IMR-90 (cell line): Measurements from ENCODE around the gene RUNX3. TPM values are rescaled to one million over a fixed set of nuclear protein-coding genes. Genes with fewer than 3 reads are reported as not detected.

Source experiments
- ATAC-seq: fragments of 200-7000 bp; cut with Tn5 transposase; 2 replicates; pipeline ENCODE4 v1.9.1; 2020; ENCODE audit warnings: low read depth, mild to moderate bottlenecking, moderate library complexity
- BruUV-seq: library from RNA; stranded (reverse); fragments of 400-500 nt; replicated peaks from 2 replicates; lab custom pipeline; 2021; lab: Mats Ljungman, UMichigan
- CTCF ChIA-PET: fragments of 300-600 bp; formaldehyde crosslinking; extraction: SDS; loops from one replicate; lab custom pipeline; 2021; ENCODE audit warnings: antibody characterized with exemption; lab: Yijun Ruan, JAX
- POLR2A ChIA-PET: fragments of 300-600 bp; sonication (Branson Sonifier 250); formaldehyde crosslinking; loops from one replicate; lab custom pipeline; 2022; ENCODE audit warnings: antibody characterized with exemption; ENCODE audit not compliant: unreplicated experiment; lab: Charles Lee
- DNase-seq: peaks from one replicate; pipeline ENCODE4 v3.0.0; 2013
- H2AFZ ChIP-seq: replicated peaks from 2 replicates; pipeline ENCODE3; 2013; ENCODE audit warnings: low read length, mild to moderate bottlenecking; ENCODE audit not compliant: poor library complexity
- H2AK5ac ChIP-seq: 2 replicates; pipeline ENCODE4 v1.6.1; 2013; ENCODE audit warnings: low read depth, low read length, inconsistent platforms
- H2AK9ac ChIP-seq: replicated peaks from 2 replicates; pipeline ENCODE3; 2013; ENCODE audit warnings: mild to moderate bottlenecking, low read depth, low read length, moderate library complexity; ENCODE audit not compliant: poor library complexity
- H2BK120ac ChIP-seq: 2 replicates; pipeline ENCODE4 v1.6.1; 2013; ENCODE audit warnings: low read depth, low read length, inconsistent platforms
- H2BK15ac ChIP-seq: 3 replicates; pipeline ENCODE4 v1.6.1; 2013; ENCODE audit warnings: low read depth, low read length, inconsistent platforms
- H2BK20ac ChIP-seq: 2 replicates; pipeline ENCODE4 v1.6.1; 2013; ENCODE audit warnings: low read depth, mild to moderate bottlenecking, inconsistent platforms, low read length, moderate library complexity
- H2BK5ac ChIP-seq: 2 replicates; pipeline ENCODE4 v1.6.1; 2013; ENCODE audit warnings: mild to moderate bottlenecking, low read depth, low read length, inconsistent platforms; ENCODE audit not compliant: poor library complexity, severe bottlenecking
- H3K14ac ChIP-seq: replicated peaks from 2 replicates; pipeline ENCODE4 v1.6.1; 2013; ENCODE audit warnings: low read depth, low read length, inconsistent platforms
- H3K18ac ChIP-seq: 2 replicates; pipeline ENCODE4 v1.6.1; 2013; ENCODE audit warnings: low read depth, low read length, control low read depth
- H3K23ac ChIP-seq: 2 replicates; pipeline ENCODE4 v1.6.1; 2013; ENCODE audit warnings: low read depth, low read length, inconsistent platforms
- H3K27ac ChIP-seq: 2 replicates; pipeline ENCODE4 v1.5.1; 2013; ENCODE audit warnings: mild to moderate bottlenecking, control low read depth, low read length; ENCODE audit not compliant: insufficient read depth
- H3K27me3 ChIP-seq: 2 replicates; pipeline ENCODE4 v1.6.1; 2013; ENCODE audit warnings: low read length; ENCODE audit not compliant: control insufficient read depth, insufficient read depth
- H3K36me3 ChIP-seq: 2 replicates; pipeline ENCODE4 v1.6.1; 2013; ENCODE audit warnings: low read length, mixed read lengths; ENCODE audit not compliant: control insufficient read depth, insufficient read depth
- H3K4ac ChIP-seq: 2 replicates; pipeline ENCODE4 v1.6.1; 2013; ENCODE audit warnings: low read depth, low read length, inconsistent platforms
- H3K4me1 ChIP-seq: 2 replicates; pipeline ENCODE4 v1.6.1; 2013; ENCODE audit warnings: low read length, mixed read lengths; ENCODE audit not compliant: control insufficient read depth, insufficient read depth
- H3K4me2 ChIP-seq: 2 replicates; pipeline ENCODE4 v1.6.1; 2013; ENCODE audit warnings: low read depth, mild to moderate bottlenecking, control low read depth, low read length, moderate library complexity
- H3K4me3 ChIP-seq: 2 replicates; pipeline ENCODE4 v1.5.1; 2013; ENCODE audit warnings: low read depth, mild to moderate bottlenecking, control low read depth, low read length, moderate library complexity; ENCODE audit not compliant: insufficient read depth
- H3K56ac ChIP-seq: 2 replicates; pipeline ENCODE4 v1.6.1; 2013; ENCODE audit warnings: low read length, inconsistent platforms; ENCODE audit not compliant: insufficient read depth; ENCODE audit errors: extremely low read depth
- H3K79me1 ChIP-seq, 2 experiments: 2 replicates each; pipeline ENCODE4 v1.6.1; 2013; ENCODE audit warnings: low read length in 2 of 2, inconsistent platforms in 1 of 2, low read depth in 1 of 2
- H3K9ac ChIP-seq: 2 replicates; pipeline ENCODE4 v1.6.1; 2013; ENCODE audit warnings: low read depth, low read length, control low read depth
- H3K9me1 ChIP-seq: 2 replicates; pipeline ENCODE4 v1.6.1; 2013; ENCODE audit warnings: low read length, inconsistent platforms; ENCODE audit not compliant: insufficient read depth
- H3K9me3 ChIP-seq: 2 replicates; pipeline ENCODE4 v1.6.1; 2013; ENCODE audit warnings: low read length; ENCODE audit not compliant: control insufficient read depth, insufficient read depth
- H4K20me1 ChIP-seq: 2 replicates; pipeline ENCODE4 v1.6.1; 2013; ENCODE audit warnings: low read length, inconsistent platforms; ENCODE audit not compliant: insufficient read depth
- H4K5ac ChIP-seq: 2 replicates; pipeline ENCODE4 v1.6.1; 2013; ENCODE audit warnings: mild to moderate bottlenecking, low read depth, low read length, control low read depth
- H4K8ac ChIP-seq, 2 experiments: 2 replicates each; pipeline ENCODE4 v1.6.1; 2013; ENCODE audit warnings: low read depth in 2 of 2, low read length in 2 of 2, control low read depth in 1 of 2, inconsistent platforms in 1 of 2
- H4K91ac ChIP-seq: 2 replicates; pipeline ENCODE4 v1.6.1; 2013; ENCODE audit warnings: low read depth, low read length, inconsistent platforms; ENCODE audit not compliant: insufficient read depth
- BHLHE40 ChIP-seq: fragments of 150-350 bp; IDR thresholded peaks from 2 replicates; pipeline ENCODE4 v1.6.1; 2016; ENCODE audit warnings: mild to moderate bottlenecking, low read depth, low read length
- CEBPB ChIP-seq: IDR thresholded peaks from 2 replicates; pipeline ENCODE4 v1.6.1; 2012; ENCODE audit warnings: low read depth, low read length, improper control_type of control experiment
- CHD1 ChIP-seq: IDR thresholded peaks from 2 replicates; pipeline ENCODE4 v1.6.1; 2012; ENCODE audit warnings: low read depth, low read length, improper control_type of control experiment
- FOS ChIP-seq: fragments of 150-350 bp; IDR thresholded peaks from 2 replicates; pipeline ENCODE4 v1.6.1; 2016; ENCODE audit warnings: low read depth, low read length
- MAFK ChIP-seq: IDR thresholded peaks from 2 replicates; pipeline ENCODE4 v1.6.1; 2012; ENCODE audit warnings: low read depth, low read length, improper control_type of control experiment
- MAZ ChIP-seq: IDR thresholded peaks from 2 replicates; pipeline ENCODE4 v1.6.1; 2012; ENCODE audit warnings: low read depth, mild to moderate bottlenecking, low read length, improper control_type of control experiment, moderate library complexity, borderline replicate concordance
- MXI1 ChIP-seq: IDR thresholded peaks from 2 replicates; pipeline ENCODE4 v1.6.1; 2012; ENCODE audit warnings: low read depth, mild to moderate bottlenecking, low read length, moderate library complexity, borderline replicate concordance
- NFE2L2 ChIP-seq: fragments of 150-350 bp; IDR thresholded peaks from 2 replicates; pipeline ENCODE4 v1.6.1; 2016; ENCODE audit warnings: low read depth, mild to moderate bottlenecking, low read length
- POLR2A ChIP-seq: IDR thresholded peaks from 2 replicates; pipeline ENCODE4 v1.6.1; 2012; ENCODE audit warnings: mild to moderate bottlenecking, low read depth, low read length
- RAD21 ChIP-seq: IDR thresholded peaks from 2 replicates; pipeline ENCODE4 v1.6.1; 2012; ENCODE audit warnings: low read length, improper control_type of control experiment
- RCOR1 ChIP-seq: IDR thresholded peaks from 2 replicates; pipeline ENCODE4 v1.6.1; 2012; ENCODE audit warnings: mild to moderate bottlenecking, low read length, improper control_type of control experiment; ENCODE audit not compliant: insufficient replicate concordance
- RFX5 ChIP-seq: IDR thresholded peaks from 2 replicates; pipeline ENCODE4 v1.8.0; 2012; ENCODE audit warnings: low read depth, mild to moderate bottlenecking, low read length, moderate library complexity
- SMC3 ChIP-seq: fragments of 150-350 bp; IDR thresholded peaks from 2 replicates; pipeline ENCODE4 v1.6.1; 2016; ENCODE audit warnings: low read depth, mild to moderate bottlenecking, antibody characterized with exemption, low read length, moderate library complexity
- WGBS, 2 experiments: methylation state at CpG; one replicate each; pipeline versions ENCODE4 v1.1.5 to v1.1.7; 2013; ENCODE audit warnings: missing lambda C conversion rate in 2 of 2; ENCODE audit not compliant: insufficient read length in 1 of 2; ENCODE audit errors: extremely low coverage in 2 of 2; 5-methylcytosine and 5-hydroxymethylcytosine counted together
- dilution Hi-C: fragments of 300-500 bp; cut with HindIII; formaldehyde crosslinking; loops from one replicate; pipeline ENCODE4 v1.14.3; 2018; ENCODE audit warnings: low sequenced_read_pairs; ENCODE audit not compliant: unreplicated experiment
- in situ Hi-C: fragments of 300-500 bp; cut with MboI; formaldehyde crosslinking; loops from 3 replicates; pipeline ENCODE4 v1.14.3; 2019; ENCODE audit warnings: low sequenced_read_pairs, inconsistent platforms, mixed read lengths
- intact Hi-C: fragments of 100-400 bp; cut with micrococcal nuclease; formaldehyde crosslinking; loops from 2 replicates; pipeline ENCODE4 v1.10.0; 2022
- polyA plus RNA-seq, 3 experiments: library from polyadenylated mRNA; depleted of rRNA; stranded (reverse); fragments of >200 nt; gene quantifications; 2 replicates each; pipeline ENCODE4 v1.2.3, GENCODE V29; 2012; ENCODE audit warnings: low replicate concordance in 1 of 3
- total RNA-seq: library from RNA; depleted of rRNA; stranded (reverse); fragments of >200 nt; gene quantifications from 2 replicates; pipeline ENCODE4 v1.2.3, GENCODE V29; 2012
- TF ChIP-seq, protein P1 (sequence below): conservative IDR thresholded peaks from 2 replicates; pipeline ENCODE4 v1.5.1; 2012; ENCODE audit warnings: mild to moderate bottlenecking, low read depth, low read length, improper control_type of control experiment
- TF ChIP-seq, protein P2 (sequence below): fragments of 150-350 bp; IDR thresholded peaks from 2 replicates; pipeline ENCODE4 v1.6.1; 2017; ENCODE audit warnings: mild to moderate bottlenecking, antibody characterized with exemption, low read length, low read depth
- TF ChIP-seq, protein P3 (sequence below): fragments of 150-350 bp; IDR thresholded peaks from 2 replicates; pipeline ENCODE4 v1.6.1; 2016; ENCODE audit warnings: low read depth, mild to moderate bottlenecking, low read length, moderate library complexity, borderline replicate concordance

The RUNX3 gene
- total and polyA plus RNA-seq, 2 of the 4 experiments (the other 2 are of a cell fraction), result 0.07 TPM; not detected in 1

DNA sequence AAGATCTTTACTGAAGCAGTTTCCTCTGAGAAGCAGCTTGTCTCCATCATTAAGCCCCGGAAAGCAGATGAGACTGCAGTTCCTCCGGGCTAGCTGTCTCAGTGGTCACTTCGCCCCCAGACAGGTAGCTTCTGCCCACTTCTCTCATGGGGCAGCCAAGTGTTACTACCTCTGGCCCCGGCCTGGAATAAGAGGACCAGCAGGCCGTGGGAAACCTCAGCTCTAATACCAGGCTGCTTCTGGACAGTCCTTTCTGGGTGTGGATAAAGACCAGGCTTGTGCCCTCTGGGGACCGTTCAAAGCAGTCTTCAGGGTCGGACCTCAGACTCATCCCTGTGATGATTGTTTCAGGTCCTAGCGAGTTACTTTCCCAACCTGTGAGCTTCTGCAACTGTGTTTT is 54.8 kb downstream of the RUNX3 start:
- Histone ChIP-seq H3K14ac (no peak overlapping the region), H2BK15ac (no peak overlapping the region), H3K4ac (no peak overlapping the region), H4K8ac (no peak overlapping the region), H3K18ac (no peak overlapping the region), H3K79me1 (no peaks in the 10 kb centered on the region), H3K27me3 (peaks cover 39% of the 10 kb centered on the region), H4K5ac (no peak overlapping the region), H2BK20ac (no peak overlapping the region), H2AK5ac (no peak overlapping the region), H2AFZ (no peak overlapping the region), H3K9me1 (no peaks in the 10 kb centered on the region), H3K9ac (no peak overlapping the region), H3K4me2 (no peak overlapping the region), H3K4me1 (peaks cover 2% of the 10 kb centered on the region; the same call in 1 of the 2 replicates), H3K56ac (no peak overlapping the region), H3K27ac (no peak overlapping the region), H2BK120ac (no peak overlapping the region), H3K9me3 (no peaks in the 10 kb centered on the region; the same call in 1 of the 2 replicates), H3K36me3 (no peaks in the 10 kb centered on the region), H4K20me1 (no peaks in the 10 kb centered on the region), H4K91ac (no peak overlapping the region), H3K23ac (no peak overlapping the region), H2BK5ac (no peak overlapping the region), H2AK9ac (no peak overlapping the region), H3K4me3 (no peak overlapping the region)
- POLR2A ChIA-PET, result interaction anchor here (0.5 kb wide), 1 partner anchor 25 kb away, joined by 4 read pairs; no protein-coding TSS in a partner anchor
- no peak for ATAC-seq
- CTCF ChIA-PET, result no interaction called here
- dilution Hi-C loops (no loop called here), intact Hi-C loops (no loop called here), in situ Hi-C loops (no loop called here)
- no CpG with 5 or more reads among the region's 8 CpGs for WGBS, 2 experiments
- DNase-seq, result no peak
- TF ChIP-seq SMC3 (no peak), BHLHE40 (no peak), NFE2L2 (no peak), RCOR1 (no peak), CEBPB (no peak), MXI1 (no peak), CHD1 (no peak), POLR2A (no peak), MAFK (no peak), RFX5 (no peak), FOS (no peak), RAD21 (no peak), MAZ (no peak)
- TF ChIP-seq, protein P1, sequence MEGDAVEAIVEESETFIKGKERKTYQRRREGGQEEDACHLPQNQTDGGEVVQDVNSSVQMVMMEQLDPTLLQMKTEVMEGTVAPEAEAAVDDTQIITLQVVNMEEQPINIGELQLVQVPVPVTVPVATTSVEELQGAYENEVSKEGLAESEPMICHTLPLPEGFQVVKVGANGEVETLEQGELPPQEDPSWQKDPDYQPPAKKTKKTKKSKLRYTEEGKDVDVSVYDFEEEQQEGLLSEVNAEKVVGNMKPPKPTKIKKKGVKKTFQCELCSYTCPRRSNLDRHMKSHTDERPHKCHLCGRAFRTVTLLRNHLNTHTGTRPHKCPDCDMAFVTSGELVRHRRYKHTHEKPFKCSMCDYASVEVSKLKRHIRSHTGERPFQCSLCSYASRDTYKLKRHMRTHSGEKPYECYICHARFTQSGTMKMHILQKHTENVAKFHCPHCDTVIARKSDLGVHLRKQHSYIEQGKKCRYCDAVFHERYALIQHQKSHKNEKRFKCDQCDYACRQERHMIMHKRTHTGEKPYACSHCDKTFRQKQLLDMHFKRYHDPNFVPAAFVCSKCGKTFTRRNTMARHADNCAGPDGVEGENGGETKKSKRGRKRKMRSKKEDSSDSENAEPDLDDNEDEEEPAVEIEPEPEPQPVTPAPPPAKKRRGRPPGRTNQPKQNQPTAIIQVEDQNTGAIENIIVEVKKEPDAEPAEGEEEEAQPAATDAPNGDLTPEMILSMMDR, result no peak
- TF ChIP-seq, protein P2, sequence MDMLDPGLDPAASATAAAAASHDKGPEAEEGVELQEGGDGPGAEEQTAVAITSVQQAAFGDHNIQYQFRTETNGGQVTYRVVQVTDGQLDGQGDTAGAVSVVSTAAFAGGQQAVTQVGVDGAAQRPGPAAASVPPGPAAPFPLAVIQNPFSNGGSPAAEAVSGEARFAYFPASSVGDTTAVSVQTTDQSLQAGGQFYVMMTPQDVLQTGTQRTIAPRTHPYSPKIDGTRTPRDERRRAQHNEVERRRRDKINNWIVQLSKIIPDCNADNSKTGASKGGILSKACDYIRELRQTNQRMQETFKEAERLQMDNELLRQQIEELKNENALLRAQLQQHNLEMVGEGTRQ, result no peak
- TF ChIP-seq, protein P3, sequence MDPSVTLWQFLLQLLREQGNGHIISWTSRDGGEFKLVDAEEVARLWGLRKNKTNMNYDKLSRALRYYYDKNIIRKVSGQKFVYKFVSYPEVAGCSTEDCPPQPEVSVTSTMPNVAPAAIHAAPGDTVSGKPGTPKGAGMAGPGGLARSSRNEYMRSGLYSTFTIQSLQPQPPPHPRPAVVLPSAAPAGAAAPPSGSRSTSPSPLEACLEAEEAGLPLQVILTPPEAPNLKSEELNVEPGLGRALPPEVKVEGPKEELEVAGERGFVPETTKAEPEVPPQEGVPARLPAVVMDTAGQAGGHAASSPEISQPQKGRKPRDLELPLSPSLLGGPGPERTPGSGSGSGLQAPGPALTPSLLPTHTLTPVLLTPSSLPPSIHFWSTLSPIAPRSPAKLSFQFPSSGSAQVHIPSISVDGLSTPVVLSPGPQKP, result no peak
- BruUV-seq, result no TSS peak
